Mesenteric fat pad (tissue), 1 donor: Measurements from ENCODE around the gene HIPK3. TPM values are rescaled to one million over a fixed set of nuclear protein-coding genes. Genes with fewer than 3 reads are reported as not detected.
"Not testable (repeated sequence)": the region's sequence is repeated elsewhere in the genome, so short reads cannot be mapped to it uniquely, and the experiment has no call there.

Source experiments
- DNase-seq: peaks from one replicate; pipeline ENCODE4 v3.0.0-alpha.2; 2020; ENCODE audit warnings: low spot score
- total RNA-seq: library from RNA; stranded (reverse); fragmentation: NEBNext Ultra II Directional; extraction: Animal tissue kit (Norgen Biotek cat#: 25700); gene quantifications from one replicate; pipeline ENCODE4 v1.2.1, GENCODE V29; 2021
- donor health status: DM: yes; HTN: yes; CAD: no.

HIPK3 gene
- total RNA-seq, 1 donor from 2014 or later = 219 TPM

DNA sequence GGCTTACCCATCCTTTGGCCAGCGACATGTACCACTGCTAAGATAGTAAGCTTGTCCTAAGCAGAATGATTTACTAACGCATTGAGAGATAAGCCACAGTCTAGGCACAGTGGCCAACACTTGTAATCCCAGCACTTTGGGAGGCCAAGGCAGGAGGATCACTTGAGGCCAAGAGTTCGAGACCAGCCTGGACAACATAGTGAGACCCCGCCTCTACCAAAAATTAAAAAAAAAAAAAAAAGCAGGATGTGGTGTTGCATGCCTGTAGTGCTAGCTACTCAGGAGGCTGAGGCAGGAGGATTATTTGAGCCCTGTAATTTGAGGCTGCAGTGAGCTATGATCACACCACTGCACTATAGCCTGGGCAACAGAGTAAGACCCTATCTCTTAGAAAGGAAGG lies 93.1 kb downstream of the HIPK3 start:
- DNase-seq = no peak

DNA sequence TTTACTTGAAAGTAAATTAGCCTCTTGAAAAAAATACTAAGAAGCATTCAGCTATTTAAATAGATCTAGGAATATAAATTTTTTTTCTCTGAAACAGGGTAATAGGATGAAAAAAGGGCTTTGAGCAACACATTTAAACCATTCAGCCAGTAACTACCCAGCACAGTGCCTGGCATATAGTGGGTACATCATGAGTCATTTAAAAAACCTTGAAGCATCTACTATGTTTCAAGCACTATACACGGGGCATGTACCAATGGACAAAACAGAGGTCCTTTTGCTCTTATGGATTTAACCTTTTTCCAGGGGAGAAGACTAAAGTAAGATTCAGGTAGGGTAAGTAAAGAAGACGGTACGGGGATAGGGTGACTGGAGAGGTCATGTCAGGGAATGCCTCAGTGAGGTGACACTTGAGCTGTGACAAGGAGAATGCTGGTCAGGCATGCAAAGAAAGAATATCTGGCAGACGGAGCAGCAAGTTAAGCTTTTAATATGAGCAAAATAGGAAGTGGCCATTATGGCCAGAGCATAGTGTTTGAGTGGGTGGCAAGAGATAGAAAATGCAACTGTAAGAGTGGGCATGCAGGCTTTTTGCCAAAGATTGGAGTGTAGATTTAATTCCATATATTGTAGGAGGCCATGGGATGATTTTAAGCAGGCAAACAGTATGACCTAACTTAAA lies 101.1 kb downstream of the HIPK3 start:
- no peak for DNase-seq

- no peak for DNase-seq
Observed at GRCh38 chr11:33360642-33361041, 103.5 kb downstream of the HIPK3 start.

DNA sequence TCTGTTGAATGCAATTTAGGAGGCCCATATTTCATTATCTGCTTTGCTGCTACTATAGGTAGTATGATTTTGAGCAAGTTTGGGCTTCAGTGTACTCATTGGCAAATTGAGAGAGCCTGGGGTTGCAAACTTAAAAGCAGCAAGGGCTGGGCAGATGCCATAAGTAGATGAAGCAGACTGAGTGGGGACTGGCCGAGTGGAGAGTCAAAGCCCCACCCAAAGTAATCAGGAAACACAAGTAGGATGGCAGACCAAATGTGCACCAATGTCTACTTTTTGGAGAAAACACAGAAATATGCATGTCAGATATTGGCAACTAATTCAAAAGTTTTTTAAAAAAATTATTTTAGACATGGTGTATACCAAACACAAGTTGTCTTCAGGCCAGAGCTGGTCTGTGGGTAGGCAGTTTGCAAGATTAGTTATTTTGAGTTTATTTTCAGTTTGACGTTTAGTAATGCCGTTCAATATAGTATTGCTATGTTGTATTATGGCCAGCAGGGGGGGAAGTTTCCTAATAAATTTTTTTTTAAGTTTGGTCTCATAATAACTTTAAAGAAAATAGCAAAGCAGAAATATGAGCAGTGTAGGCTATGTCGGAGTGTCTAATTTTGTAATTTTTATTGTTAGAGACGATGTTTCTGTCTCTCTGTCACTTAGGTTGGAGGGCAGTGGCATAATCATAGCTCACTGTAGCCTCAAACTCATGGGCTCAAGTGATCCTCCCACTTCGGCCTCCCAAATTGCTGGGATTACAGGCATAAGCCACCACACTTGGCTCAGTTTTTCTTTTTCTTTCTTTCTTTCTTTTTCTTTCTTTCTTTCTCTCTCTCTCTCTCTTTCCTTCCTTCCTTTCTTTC lies 105.1 kb downstream of the HIPK3 start:
- DNase-seq = no peak

DNA sequence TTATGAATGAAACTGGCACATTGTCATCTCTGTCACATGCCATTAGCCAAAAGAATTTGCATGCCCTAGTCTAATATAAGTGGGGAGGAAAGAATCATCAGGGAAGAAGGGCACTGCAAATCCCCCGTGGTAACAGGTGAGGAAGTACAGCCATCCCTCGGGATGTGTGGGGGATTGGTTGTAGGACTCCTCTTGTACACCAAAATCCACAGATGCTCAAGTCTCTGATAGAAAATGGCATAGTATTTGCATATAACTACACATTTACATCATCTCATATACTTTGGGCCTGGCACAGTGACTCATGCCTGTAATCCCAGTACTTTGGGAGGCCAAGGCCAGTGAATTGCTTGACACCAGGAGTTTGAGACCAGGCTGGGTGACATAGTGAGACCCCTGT lies 109.7 kb downstream of the HIPK3 start:
- no peak for DNase-seq

- not testable (repeated sequence) for DNase-seq
Observed at GRCh38 chr11:33368475-33368874, 111.3 kb downstream of the HIPK3 start.

GRCh38 chr11:33368931-33369330 lies 111.8 kb downstream of the HIPK3 start:
- no peak for DNase-seq

DNA sequence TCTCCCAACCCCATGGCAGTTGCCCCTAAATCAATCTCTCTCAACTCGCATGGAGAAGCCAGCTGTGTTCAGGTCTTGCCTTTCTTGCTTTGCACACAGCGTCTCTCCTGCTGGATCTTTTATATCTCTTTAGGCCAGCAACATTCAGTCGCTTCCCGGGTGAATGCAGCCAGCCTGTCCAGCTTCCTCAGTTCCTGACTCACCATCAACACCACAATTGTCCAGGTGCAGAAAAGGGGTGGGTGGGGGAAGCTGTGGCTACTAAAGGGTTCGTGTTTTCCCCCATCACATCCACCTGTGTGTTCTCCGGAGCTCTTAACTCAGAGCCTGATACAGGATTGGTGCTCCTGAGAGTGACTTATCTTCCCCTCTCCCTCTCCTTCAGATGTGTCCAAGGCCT lies 116.5 kb downstream of the HIPK3 start:
- DNase-seq = no peak

GRCh38 chr11:33375236-33375635 lies 118.1 kb downstream of the HIPK3 start:
- no peak for DNase-seq

GRCh38 chr11:33375688-33376311 lies 118.6 kb downstream of the HIPK3 start, which contains the start of gene KIAA1549L:
Gene KIAA1549L (plus strand): TSS chr11:33376108.
- no peak for DNase-seq

DNA sequence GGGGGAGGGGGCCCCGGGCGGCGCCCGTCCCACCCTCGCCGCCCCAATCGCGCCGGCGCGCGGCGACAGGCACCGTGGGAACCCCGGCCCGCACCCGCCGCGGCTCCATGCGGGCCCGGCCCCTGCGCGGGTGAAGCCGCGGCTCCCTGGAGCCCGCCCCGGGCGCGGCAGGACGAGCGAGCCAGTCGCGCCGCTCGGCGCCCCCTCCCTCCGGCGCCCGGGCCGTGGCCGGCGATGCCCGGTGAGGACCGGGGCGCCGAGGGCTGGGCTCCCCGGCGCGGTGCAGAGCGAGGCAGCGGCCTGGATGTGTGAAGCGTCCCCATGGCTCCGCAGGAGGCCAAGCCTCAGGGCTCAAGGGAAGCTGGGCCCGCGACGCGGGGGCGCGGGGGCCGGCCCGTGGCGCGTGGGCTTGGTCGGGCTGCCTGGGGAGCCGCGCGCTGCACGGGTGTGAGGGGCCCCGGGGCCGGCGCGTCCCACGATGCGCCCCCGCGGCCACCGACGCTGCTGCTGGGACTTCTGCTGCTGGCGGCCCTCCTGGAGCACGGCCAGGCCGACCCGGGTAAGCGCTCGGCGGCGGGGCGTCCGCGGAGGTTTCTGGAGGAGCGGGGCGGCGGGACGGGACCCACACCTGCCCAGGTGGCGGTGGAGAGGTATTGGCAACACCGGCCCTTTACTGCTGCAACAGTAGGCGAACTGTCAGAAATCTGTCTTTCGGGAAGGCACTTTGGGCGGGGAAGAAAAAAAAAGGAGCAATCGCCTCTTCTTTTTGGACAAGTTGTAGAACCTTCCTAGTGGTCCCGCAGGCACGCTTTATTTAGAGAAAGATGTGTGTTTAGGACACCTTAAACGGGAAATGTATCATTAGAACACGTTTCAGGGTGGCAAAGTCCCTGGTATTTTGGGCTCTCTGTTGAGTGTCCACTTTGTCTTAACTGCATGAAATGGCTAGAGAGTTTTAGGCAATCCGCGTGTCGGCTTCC lies 119.4 kb downstream of the HIPK3 start:
- no peak for DNase-seq

- DNase-seq = no peak
Observed at GRCh38 chr11:33377412-33378370, 120.5 kb downstream of the HIPK3 start.

DNA sequence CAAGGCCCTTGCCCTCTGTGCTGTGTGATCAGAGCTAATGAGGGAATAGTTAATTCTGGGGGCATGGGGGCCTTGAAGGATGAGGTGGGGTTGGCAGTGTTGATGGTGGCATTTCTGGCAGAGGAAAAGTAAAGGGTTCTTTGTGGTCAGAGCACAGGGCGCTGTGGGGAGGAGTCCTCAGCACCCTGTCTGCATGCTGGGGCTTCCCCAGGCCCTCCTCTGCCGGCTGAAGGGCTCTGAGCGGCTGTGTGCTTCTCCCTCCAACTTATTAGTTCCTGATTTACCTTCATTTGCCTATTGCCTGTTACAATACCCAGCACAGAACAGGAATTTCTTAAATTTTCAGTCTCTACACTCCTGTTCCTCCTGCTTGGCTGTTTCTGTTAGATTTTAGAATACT lies 122.8 kb downstream of the HIPK3 start:
- no peak for DNase-seq

- no peak for DNase-seq
Observed at GRCh38 chr11:33383075-33383919, 126.1 kb downstream of the HIPK3 start.

- DNase-seq = no peak
Observed at GRCh38 chr11:33383920-33384209, 126.7 kb downstream of the HIPK3 start.

DNA sequence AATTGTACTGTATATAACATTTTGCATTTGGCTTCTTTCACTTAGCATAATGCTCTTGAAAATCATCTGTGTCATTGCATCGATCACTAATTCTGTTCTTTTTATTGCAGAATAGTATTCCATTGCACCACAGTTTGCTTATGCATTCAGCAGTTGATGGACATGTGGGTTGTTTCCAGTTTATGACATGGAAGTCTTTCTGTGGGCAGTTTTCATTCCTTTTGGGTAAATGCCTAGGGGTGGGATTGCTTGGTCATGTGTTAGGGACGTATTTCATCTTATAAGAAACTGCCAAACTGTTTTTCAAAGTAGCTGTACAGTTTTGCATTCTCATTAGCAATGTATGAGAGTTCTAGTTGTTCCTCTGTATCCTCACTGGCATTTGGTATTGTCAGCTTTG lies 127.0 kb downstream of the HIPK3 start:
- no peak for DNase-seq

- DNase-seq = no peak
Observed at GRCh38 chr11:33387581-33387980, 130.4 kb downstream of the HIPK3 start.

DNA sequence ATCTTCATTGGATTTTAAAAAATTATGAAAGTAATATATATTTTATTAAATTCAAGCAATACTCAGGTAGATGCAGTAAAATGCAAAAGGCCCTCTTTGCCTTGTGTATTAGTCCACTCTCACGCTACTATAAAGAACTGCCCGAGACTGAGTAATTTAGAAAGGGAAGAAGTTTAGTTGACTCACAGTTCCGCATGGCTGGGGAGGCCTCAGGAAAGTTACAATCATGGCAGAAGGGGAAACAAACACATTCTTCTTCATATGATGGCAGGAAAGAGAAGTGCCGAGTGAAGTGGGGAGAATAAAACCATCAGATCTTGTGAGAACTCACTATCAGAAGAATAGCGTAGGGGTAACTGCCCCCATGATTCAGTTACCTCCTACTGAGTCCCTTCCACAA lies 130.8 kb downstream of the HIPK3 start:
- no peak for DNase-seq
